Right lobe of liver (tissue), 4 donors: ENCODE data around the gene GALNT7.

Source experiments
- POLR2A ChIP-seq: fragments of 450-650 bp; IDR thresholded peaks from one replicate; pipeline ENCODE4 v1.6.1; 2017; ENCODE audit warnings: antibody characterized with exemption, mild to moderate bottlenecking
- TF ChIP-seq, protein P1 (sequence below), 4 donors: fragments of 200-600 bp in 3 of 4; fragments of 450-650 bp in 1 of 4; IDR thresholded peaks; one replicate each; pipeline versions ENCODE4 v1.5.1 to v1.8.0; 2016 to 2022; ENCODE audit warnings: antibody characterized with exemption in 4 of 4, mild to moderate bottlenecking in 2 of 4
- donor health status: DM: no; HTN: no; CAD: no.
- donor health status: DM: no; HTN: no; CAD: no.
- donor health status: DM: no; HTN: yes; CAD: no.

DNA sequence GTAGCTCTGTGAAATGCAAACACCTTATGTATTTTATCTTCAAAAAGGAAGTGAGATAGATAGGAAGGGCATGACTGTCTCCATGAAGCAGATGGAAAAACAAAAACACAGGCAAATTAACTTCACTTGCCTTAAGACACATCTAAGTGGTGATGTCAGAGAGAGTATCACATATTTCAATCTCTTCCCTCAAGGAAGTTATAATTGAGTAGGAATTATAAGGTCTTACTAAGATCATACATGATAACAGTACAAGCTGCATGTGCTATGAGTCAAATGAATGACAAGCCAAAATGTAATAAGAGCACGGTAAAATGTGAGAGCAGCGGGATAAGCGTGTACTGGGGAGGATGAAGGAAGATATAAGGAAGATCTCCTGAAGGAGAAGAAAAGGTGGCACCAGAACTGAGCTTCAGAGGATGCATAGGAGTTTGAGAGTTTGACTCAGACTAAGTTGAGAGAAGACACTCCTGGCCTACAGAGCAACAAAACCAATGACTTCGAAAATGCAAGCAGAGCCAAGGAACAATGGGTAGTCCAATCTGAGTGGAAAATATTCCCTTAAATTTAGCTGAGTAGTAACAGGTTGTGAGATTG is 43.3 kb upstream of the GALNT7 start:
- TF ChIP-seq POLR2A = no peak
- TF ChIP-seq, protein P1, sequence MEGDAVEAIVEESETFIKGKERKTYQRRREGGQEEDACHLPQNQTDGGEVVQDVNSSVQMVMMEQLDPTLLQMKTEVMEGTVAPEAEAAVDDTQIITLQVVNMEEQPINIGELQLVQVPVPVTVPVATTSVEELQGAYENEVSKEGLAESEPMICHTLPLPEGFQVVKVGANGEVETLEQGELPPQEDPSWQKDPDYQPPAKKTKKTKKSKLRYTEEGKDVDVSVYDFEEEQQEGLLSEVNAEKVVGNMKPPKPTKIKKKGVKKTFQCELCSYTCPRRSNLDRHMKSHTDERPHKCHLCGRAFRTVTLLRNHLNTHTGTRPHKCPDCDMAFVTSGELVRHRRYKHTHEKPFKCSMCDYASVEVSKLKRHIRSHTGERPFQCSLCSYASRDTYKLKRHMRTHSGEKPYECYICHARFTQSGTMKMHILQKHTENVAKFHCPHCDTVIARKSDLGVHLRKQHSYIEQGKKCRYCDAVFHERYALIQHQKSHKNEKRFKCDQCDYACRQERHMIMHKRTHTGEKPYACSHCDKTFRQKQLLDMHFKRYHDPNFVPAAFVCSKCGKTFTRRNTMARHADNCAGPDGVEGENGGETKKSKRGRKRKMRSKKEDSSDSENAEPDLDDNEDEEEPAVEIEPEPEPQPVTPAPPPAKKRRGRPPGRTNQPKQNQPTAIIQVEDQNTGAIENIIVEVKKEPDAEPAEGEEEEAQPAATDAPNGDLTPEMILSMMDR (IDR thresholded peaks at IDR 0.05) = no peak
